Neuronal stem cell (in vitro differentiated cells): ENCODE measurements around the gene CDC34.

ENCODE experiments used
- DNase-seq: peaks from one replicate; pipeline ENCODE4 v3.0.0-alpha.2; 2013; ENCODE audit warnings: low spot score
- H2AFZ ChIP-seq: one replicate; pipeline ENCODE4 v1.6.1; 2013; ENCODE audit warnings: mild to moderate bottlenecking, low read length, inconsistent platforms
- H2AK5ac ChIP-seq: 2 replicates; pipeline ENCODE4 v1.6.1; 2013; ENCODE audit warnings: low read depth, mild to moderate bottlenecking, inconsistent platforms, low read length, moderate library complexity, mixed read lengths
- H2BK120ac ChIP-seq: 2 replicates; pipeline ENCODE4 v1.6.1; 2013; ENCODE audit warnings: low read depth, mild to moderate bottlenecking, inconsistent platforms, low read length, moderate library complexity, mixed read lengths
- H2BK12ac ChIP-seq: one replicate; pipeline ENCODE4 v1.6.1; 2013; ENCODE audit warnings: low read length, inconsistent platforms
- H2BK15ac ChIP-seq: 2 replicates; pipeline ENCODE4 v1.6.1; 2013; ENCODE audit warnings: mild to moderate bottlenecking, low read length, inconsistent platforms, mixed read lengths
- H2BK5ac ChIP-seq: one replicate; pipeline ENCODE4 v1.6.1; 2013; ENCODE audit warnings: inconsistent platforms, mild to moderate bottlenecking, low read length, moderate library complexity
- H3K14ac ChIP-seq: one replicate; pipeline ENCODE4 v1.6.1; 2013; ENCODE audit warnings: low read length, inconsistent platforms
- H3K18ac ChIP-seq: 2 replicates; pipeline ENCODE4 v1.6.1; 2013; ENCODE audit warnings: low read length, inconsistent platforms
- H3K23ac ChIP-seq: 2 replicates; pipeline ENCODE4 v1.6.1; 2013; ENCODE audit warnings: low read depth, mild to moderate bottlenecking, mixed read lengths, low read length, inconsistent platforms; ENCODE audit not compliant: poor library complexity
- H3K27ac ChIP-seq: replicated peaks from 3 replicates; pipeline ENCODE4 v1.5.1; 2013; ENCODE audit warnings: low read length, inconsistent platforms
- H3K27me3 ChIP-seq, 3 experiments: 2 replicates each; pipeline ENCODE4 v1.6.1; 2013; ENCODE audit warnings: low read length in 3 of 3, mild to moderate bottlenecking in 2 of 3, inconsistent platforms in 1 of 3, low read depth in 1 of 3, mixed read lengths in 1 of 3, moderate library complexity in 1 of 3; ENCODE audit not compliant: control insufficient read depth in 3 of 3, insufficient read depth in 3 of 3
- H3K36me3 ChIP-seq, 2 donors: replicated peaks in 1 of 2; 2 replicates each; pipeline ENCODE4 v1.6.1; 2013; ENCODE audit warnings: low read length in 2 of 2; ENCODE audit not compliant: control insufficient read depth in 2 of 2, insufficient read depth in 2 of 2
- H3K4ac ChIP-seq: 2 replicates; pipeline ENCODE4 v1.6.1; 2013; ENCODE audit warnings: inconsistent platforms, mild to moderate bottlenecking, low read length, moderate library complexity
- H3K4me1 ChIP-seq, 2 donors: 1 replicate in 1 of 2; 2 replicates in 1 of 2; pipeline ENCODE4 v1.6.1; 2013; ENCODE audit warnings: low read length in 2 of 2, low read depth in 1 of 2; ENCODE audit not compliant: control insufficient read depth in 2 of 2, insufficient read depth in 1 of 2
- H3K4me2 ChIP-seq: one replicate; pipeline ENCODE4 v1.6.1; 2013; ENCODE audit warnings: mild to moderate bottlenecking, low read length, inconsistent platforms; ENCODE audit not compliant: insufficient read depth, poor library complexity, severe bottlenecking
- H3K4me3 ChIP-seq, 2 donors: 2 replicates each; pipeline ENCODE4 v1.5.1; 2013; ENCODE audit warnings: low read length in 2 of 2, mild to moderate bottlenecking in 2 of 2, inconsistent platforms in 1 of 2, moderate library complexity in 1 of 2
- H3K79me1 ChIP-seq: one replicate; pipeline ENCODE4 v1.6.1; 2013; ENCODE audit warnings: low read depth, mild to moderate bottlenecking, inconsistent platforms, low read length, moderate library complexity
- H3K9ac ChIP-seq: one replicate; pipeline ENCODE4 v1.6.1; 2013; ENCODE audit warnings: mild to moderate bottlenecking, low read depth, low read length, inconsistent platforms; ENCODE audit not compliant: poor library complexity
- H3K9me3 ChIP-seq, 2 donors: replicated peaks in 1 of 2; 2 replicates each; pipeline versions ENCODE3 to v1.6.1; 2013; ENCODE audit warnings: low read length in 2 of 2, mild to moderate bottlenecking in 2 of 2, inconsistent platforms in 1 of 2, low read depth in 1 of 2, mixed read lengths in 1 of 2, moderate library complexity in 1 of 2; ENCODE audit not compliant: control insufficient read depth in 2 of 2, insufficient read depth in 1 of 2
- H4K8ac ChIP-seq: one replicate; pipeline ENCODE4 v1.6.1; 2013; ENCODE audit warnings: low read depth, mild to moderate bottlenecking, inconsistent platforms, low read length, moderate library complexity
- H4K91ac ChIP-seq: one replicate; pipeline ENCODE4 v1.6.1; 2013; ENCODE audit warnings: low read length, low read depth, mild to moderate bottlenecking, inconsistent platforms; ENCODE audit not compliant: poor library complexity
- WGBS, 2 donors: extraction: QIAGEN DNeasy Blood & Tissue Kit; methylation state at CpG; one replicate each; pipeline ENCODE4 v1.1.7; 2013; ENCODE audit warnings: missing lambda C conversion rate in 2 of 2, mixed read lengths in 1 of 2; ENCODE audit not compliant: insufficient read length in 2 of 2, insufficient replicate concordance in 1 of 2; ENCODE audit errors: extremely low coverage in 2 of 2; 5-methylcytosine and 5-hydroxymethylcytosine counted together

Gene CDC34

GRCh38 chr19:556611-557382 lies 25.2 kb downstream of the CDC34 start:
- H3K79me1 ChIP-seq: no peaks in the 10 kb centered on the region
- H2BK5ac ChIP-seq: no peak overlapping the region
- no peak overlapping the region for H3K14ac ChIP-seq
- H2AFZ ChIP-seq: no peak overlapping the region
- no peak overlapping the region for H4K91ac ChIP-seq
- H3K4me1 ChIP-seq: peaks cover 2 to 5% of the 10 kb centered on the region in 2 donors
- H3K27me3 ChIP-seq: no peaks in the 10 kb centered on the region
- no peaks in the 10 kb centered on the region for H3K36me3 ChIP-seq
- H3K4ac ChIP-seq: no peak overlapping the region
- no peak overlapping the region for H3K23ac ChIP-seq
- no peak overlapping the region for H2BK120ac ChIP-seq
- H3K9me3 ChIP-seq: peaks cover 0 to 3% of the 10 kb centered on the region in 2 donors
- no peak overlapping the region for H2BK12ac ChIP-seq
- no peak for DNase-seq
- no peak overlapping the region for H3K4me2 ChIP-seq
- H3K4me3 ChIP-seq: no peak overlapping the region
- H2AK5ac ChIP-seq: peak overlapping the region; percentile 20
- WGBS, 2 donors: no CpG with 5 or more reads among the region's 31 CpGs
- H3K27ac ChIP-seq: no peak overlapping the region
- peak overlapping the region; percentile 3 for H2BK15ac ChIP-seq
- peak overlapping the region; percentile 4 for H3K18ac ChIP-seq
- no peak overlapping the region for H4K8ac ChIP-seq
- no peak overlapping the region for H3K9ac ChIP-seq

- Histone ChIP-seq H3K23ac (no peak overlapping the region), H3K36me3 (peaks cover 3 to 8% of the 10 kb centered on the region in 2 donors), H4K8ac (no peak overlapping the region), H3K79me1 (no peaks in the 10 kb centered on the region), H3K4me3 (no peak overlapping the region), H3K27ac (peak overlapping the region; percentile 15), H3K14ac (no peak overlapping the region), H3K4me2 (no peak overlapping the region), H3K18ac (peak overlapping the region; percentile 57), H2BK12ac (no peak overlapping the region), H3K27me3 (no peaks in the 10 kb centered on the region), H4K91ac (no peak overlapping the region), H2AK5ac (peak overlapping the region; percentile 11), H3K9me3 (peaks cover 2 to 3% of the 10 kb centered on the region in 2 donors), H2BK5ac (no peak overlapping the region), H2AFZ (peak overlapping the region; percentile 70), H3K9ac (no peak overlapping the region), H3K4me1 (peaks cover 2 to 5% of the 10 kb centered on the region in 2 donors), H3K4ac (no peak overlapping the region), H2BK120ac (no peak overlapping the region), H2BK15ac (no peak overlapping the region)
- WGBS, 2 donors: no CpG with 5 or more reads among the region's 21 CpGs
- DNase-seq: no peak
Measured at GRCh38 chr19:558770-559439, 27.3 kb downstream of the CDC34 start.

- no peak overlapping the region for H2BK12ac ChIP-seq
- no peak overlapping the region for H2BK5ac ChIP-seq
- H3K4ac ChIP-seq: no peak overlapping the region
- no peak overlapping the region for H4K8ac ChIP-seq
- H2AK5ac ChIP-seq: no peak overlapping the region
- peaks cover 3 to 8% of the 10 kb centered on the region in 2 donors for H3K36me3 ChIP-seq
- H3K18ac ChIP-seq: no peak overlapping the region
- H3K14ac ChIP-seq: no peak overlapping the region
- no peak overlapping the region for H3K4me2 ChIP-seq
- WGBS, 2 donors: no CpG with 5 or more reads among the region's 12 CpGs
- H3K9ac ChIP-seq: no peak overlapping the region
- H4K91ac ChIP-seq: no peak overlapping the region
- no peak overlapping the region for H3K4me3 ChIP-seq
- no peaks in the 10 kb centered on the region for H3K79me1 ChIP-seq
- H3K27ac ChIP-seq: no peak overlapping the region
- H3K27me3 ChIP-seq: no peaks in the 10 kb centered on the region
- H3K23ac ChIP-seq: no peak overlapping the region
- no peak overlapping the region for H2BK15ac ChIP-seq
- no peak overlapping the region for H2BK120ac ChIP-seq
- no peak for DNase-seq
- no peak overlapping the region for H2AFZ ChIP-seq
- peaks cover 2 to 5% of the 10 kb centered on the region in 2 donors for H3K4me1 ChIP-seq
- peaks cover 2 to 3% of the 10 kb centered on the region in 2 donors for H3K9me3 ChIP-seq
Measured at GRCh38 chr19:560121-560520, 28.6 kb downstream of the CDC34 start.

- Histone ChIP-seq H3K79me1 (no peaks in the 10 kb centered on the region), H2AK5ac (no peak overlapping the region), H2BK12ac (no peak overlapping the region), H3K4me1 (no peaks in the 10 kb centered on the region), H4K8ac (no peak overlapping the region), H3K9me3 (peaks cover 4 to 5% of the 10 kb centered on the region in 2 donors), H3K27me3 (no peaks in the 10 kb centered on the region), H2BK15ac (no peak overlapping the region), H2BK5ac (no peak overlapping the region), H2AFZ (no peak overlapping the region), H3K9ac (no peak overlapping the region), H3K18ac (no peak overlapping the region), H2BK120ac (no peak overlapping the region), H3K4ac (no peak overlapping the region), H3K27ac (no peak overlapping the region), H3K23ac (no peak overlapping the region), H4K91ac (no peak overlapping the region), H3K4me2 (no peak overlapping the region), H3K4me3 (no peak overlapping the region), H3K14ac (no peak overlapping the region), H3K36me3 (peaks cover 12 to 20% of the 10 kb centered on the region in 2 donors)
- DNase-seq: no peak
- whole genome bisulfite sequencing, 2 donors: no CpG with 5 or more reads among the region's 19 CpGs
Measured at GRCh38 chr19:566403-566802, 34.8 kb downstream of the CDC34 start.
